ENCODE results near the gene ADGRL3.
"Not testable (repeated sequence)": the region's sequence is repeated elsewhere in the genome, so short reads cannot be mapped to it uniquely, and the experiment has no call there.

ADGRL3 gene

GRCh38 chr4:61493041-61493440 lies 292.9 kb downstream of the ADGRL3 start:
- ATAC-seq (no peak), DNase-seq (ENCODE audit: low spot score in 2 of 2) (no peak)
- no peaks in the 10 kb centered on the region for H3K36me3 Mint-ChIP-seq
- no peaks in the 10 kb centered on the region for H3K4me1 Mint-ChIP-seq
- peaks cover 21% of the 10 kb centered on the region for H3K9me3 Mint-ChIP-seq
- H3K27ac Mint-ChIP-seq: no peak overlapping the region
- no peak overlapping the region for H3K4me3 Mint-ChIP-seq

GRCh38 chr4:61493470-61493869 lies 293.3 kb downstream of the ADGRL3 start:
- H3K4me3 Mint-ChIP-seq: no peak overlapping the region
- DNase-seq (ENCODE audit: low spot score in 2 of 2) (no peak), ATAC-seq (no peak)
- H3K36me3 Mint-ChIP-seq: no peaks in the 10 kb centered on the region
- no peak overlapping the region for H3K27ac Mint-ChIP-seq
- peaks cover 19% of the 10 kb centered on the region for H3K9me3 Mint-ChIP-seq
- no peaks in the 10 kb centered on the region for H3K4me1 Mint-ChIP-seq

GRCh38 chr4:61500883-61501282 lies 300.8 kb downstream of the ADGRL3 start:
- Mint-ChIP-seq H3K9me3 (peaks cover 14% of the 10 kb centered on the region), H3K27ac (no peak overlapping the region), H3K4me3 (no peak overlapping the region), H3K4me1 (no peaks in the 10 kb centered on the region), H3K36me3 (no peaks in the 10 kb centered on the region)
- ATAC-seq (no peak), DNase-seq (ENCODE audit: low spot score in 2 of 2) (no peak)

GRCh38 chr4:61501812-61502211 lies 301.7 kb downstream of the ADGRL3 start:
- ATAC-seq (no peak), DNase-seq (ENCODE audit: low spot score in 2 of 2) (no peak)
- Mint-ChIP-seq H3K9me3 (peaks cover 14% of the 10 kb centered on the region), H3K36me3 (no peaks in the 10 kb centered on the region), H3K4me3 (no peak overlapping the region), H3K4me1 (no peaks in the 10 kb centered on the region), H3K27ac (no peak overlapping the region)

- Mint-ChIP-seq H3K9me3 (peaks cover 14% of the 10 kb centered on the region), H3K36me3 (no peaks in the 10 kb centered on the region), H3K27ac (no peak overlapping the region), H3K4me3 (no peak overlapping the region), H3K4me1 (no peaks in the 10 kb centered on the region)
- ATAC-seq: no peak
- DNase-seq (ENCODE audit: low spot score in 2 of 2): no peak
These were observed 305.9 kb downstream of the ADGRL3 start for GRCh38 chr4:61505773-61506685.

- H3K27ac Mint-ChIP-seq: no peak overlapping the region
- DNase-seq (ENCODE audit: low spot score in 2 of 2) (no peak), ATAC-seq (no peak)
These were observed 307.0 kb downstream of the ADGRL3 start for GRCh38 chr4:61507091-61507490.

GRCh38 chr4:61509721-61510241 lies 309.7 kb downstream of the ADGRL3 start:
- H3K9me3 Mint-ChIP-seq; DNase-seq (ENCODE audit: low spot score in 2 of 2); H3K36me3 Mint-ChIP-seq; ATAC-seq; H3K27ac Mint-ChIP-seq; H3K4me3 Mint-ChIP-seq; H3K4me1 Mint-ChIP-seq: not testable (repeated sequence)

More at GRCh38 chr4:61507091-61507490, 307.0 kb downstream of the ADGRL3 start:
- H3K4me3 Mint-ChIP-seq: no peak overlapping the region
- H3K4me1 Mint-ChIP-seq: no peaks in the 10 kb centered on the region
- H3K9me3 Mint-ChIP-seq: peaks cover 9% of the 10 kb centered on the region
- H3K36me3 Mint-ChIP-seq: no peaks in the 10 kb centered on the region

- H3K36me3 Mint-ChIP-seq: no peaks in the 10 kb centered on the region
- ATAC-seq: no peak
- H3K27ac Mint-ChIP-seq: no peak overlapping the region
- peaks cover 11% of the 10 kb centered on the region for H3K9me3 Mint-ChIP-seq
- DNase-seq (ENCODE audit: low spot score in 2 of 2): no peak
- no peak overlapping the region for H3K4me3 Mint-ChIP-seq
- no peaks in the 10 kb centered on the region for H3K4me1 Mint-ChIP-seq
These were observed 311.8 kb downstream of the ADGRL3 start for GRCh38 chr4:61511716-61512488.

GRCh38 chr4:61514991-61515390 lies 314.9 kb downstream of the ADGRL3 start:
- Mint-ChIP-seq H3K4me3 (no peak overlapping the region), H3K4me1 (no peaks in the 10 kb centered on the region), H3K27ac (no peak overlapping the region), H3K9me3 (peaks cover 8% of the 10 kb centered on the region), H3K36me3 (no peaks in the 10 kb centered on the region)
- no peak for DNase-seq (ENCODE audit: low spot score in 2 of 2)
- ATAC-seq: no peak

- no peak overlapping the region for H3K27ac Mint-ChIP-seq
- peaks cover 17% of the 10 kb centered on the region for H3K9me3 Mint-ChIP-seq
- no peaks in the 10 kb centered on the region for H3K36me3 Mint-ChIP-seq
- ATAC-seq (no peak), DNase-seq (ENCODE audit: low spot score in 2 of 2) (no peak)
- H3K4me3 Mint-ChIP-seq: no peak overlapping the region
- no peaks in the 10 kb centered on the region for H3K4me1 Mint-ChIP-seq
These were observed 317.0 kb downstream of the ADGRL3 start for GRCh38 chr4:61517144-61517543.

- ATAC-seq (no peak), DNase-seq (ENCODE audit: low spot score in 2 of 2) (no peak)
- Mint-ChIP-seq H3K27ac (no peak overlapping the region), H3K9me3 (peaks cover 15% of the 10 kb centered on the region), H3K36me3 (no peaks in the 10 kb centered on the region), H3K4me3 (no peak overlapping the region), H3K4me1 (no peaks in the 10 kb centered on the region)
These were observed 320.0 kb downstream of the ADGRL3 start for GRCh38 chr4:61520166-61520565.

GRCh38 chr4:61520681-61521160 lies 320.6 kb downstream of the ADGRL3 start:
- Mint-ChIP-seq H3K27ac (no peak overlapping the region), H3K9me3 (peaks cover 19% of the 10 kb centered on the region), H3K4me1 (no peaks in the 10 kb centered on the region), H3K4me3 (no peak overlapping the region), H3K36me3 (no peaks in the 10 kb centered on the region)
- ATAC-seq (no peak), DNase-seq (ENCODE audit: low spot score in 2 of 2) (no peak)

GRCh38 chr4:61521451-61521850 lies 321.3 kb downstream of the ADGRL3 start:
- no peaks in the 10 kb centered on the region for H3K4me1 Mint-ChIP-seq
- H3K27ac Mint-ChIP-seq: no peak overlapping the region
- ATAC-seq: no peak
- H3K4me3 Mint-ChIP-seq: no peak overlapping the region
- DNase-seq (ENCODE audit: low spot score in 2 of 2): no peak
- no peaks in the 10 kb centered on the region for H3K36me3 Mint-ChIP-seq
- H3K9me3 Mint-ChIP-seq: peaks cover 19% of the 10 kb centered on the region

GRCh38 chr4:61522312-61522711 lies 322.2 kb downstream of the ADGRL3 start:
- H3K36me3 Mint-ChIP-seq: no peaks in the 10 kb centered on the region
- peaks cover 19% of the 10 kb centered on the region for H3K9me3 Mint-ChIP-seq
- H3K4me3 Mint-ChIP-seq: no peak overlapping the region
- no peaks in the 10 kb centered on the region for H3K4me1 Mint-ChIP-seq
- no peak for ATAC-seq
- no peak for DNase-seq (ENCODE audit: low spot score in 2 of 2)
- no peak overlapping the region for H3K27ac Mint-ChIP-seq

GRCh38 chr4:61527888-61528287 lies 327.8 kb downstream of the ADGRL3 start:
- H3K9me3 Mint-ChIP-seq: peaks cover 18% of the 10 kb centered on the region
- no peak for DNase-seq (ENCODE audit: low spot score in 2 of 2)
- no peak overlapping the region for H3K27ac Mint-ChIP-seq
- H3K36me3 Mint-ChIP-seq: no peaks in the 10 kb centered on the region
- no peaks in the 10 kb centered on the region for H3K4me1 Mint-ChIP-seq
- H3K4me3 Mint-ChIP-seq: no peak overlapping the region
- ATAC-seq: no peak

Measured in stimulated activated effector memory CD8-positive, alpha-beta T cell treated with anti-CD3 and anti-CD28 coated beads, Interleukin-12 subunit alpha, Interleukin-12 subunit beta, amount 100 ng/mL, for 72 hours (primary cell).